IMR-90 (cell line): ENCODE data around the gene ARFIP1.

Source experiments
- CEBPB ChIP-seq: IDR thresholded peaks from 2 replicates; pipeline ENCODE4 v1.6.1; 2012; ENCODE audit warnings: low read depth, low read length, improper control_type of control experiment
- CTCF ChIP-seq: conservative IDR thresholded peaks from 2 replicates; pipeline ENCODE4 v1.5.1; 2012; ENCODE audit warnings: mild to moderate bottlenecking, low read depth, low read length, improper control_type of control experiment
- POLR2A ChIP-seq: IDR thresholded peaks from 2 replicates; pipeline ENCODE4 v1.6.1; 2012; ENCODE audit warnings: mild to moderate bottlenecking, low read depth, low read length
- RAD21 ChIP-seq: IDR thresholded peaks from 2 replicates; pipeline ENCODE4 v1.6.1; 2012; ENCODE audit warnings: low read length, improper control_type of control experiment
- SMC3 ChIP-seq: fragments of 150-350 bp; IDR thresholded peaks from 2 replicates; pipeline ENCODE4 v1.6.1; 2016; ENCODE audit warnings: low read depth, mild to moderate bottlenecking, antibody characterized with exemption, low read length, moderate library complexity
- USF2 ChIP-seq: fragments of 150-350 bp; IDR thresholded peaks from 2 replicates; pipeline ENCODE4 v1.6.1; 2017; ENCODE audit warnings: mild to moderate bottlenecking, antibody characterized with exemption, low read length, low read depth

GRCh38 chr4:152881974-152882373, 102.2 kb downstream of the ARFIP1 start:
- TF ChIP-seq CTCF = no peak
- TF ChIP-seq SMC3 = no peak
- TF ChIP-seq USF2 = no peak
- TF ChIP-seq POLR2A = no peak
- no peak for TF ChIP-seq RAD21
- no peak for TF ChIP-seq CEBPB
